Psoas muscle (tissue), 8 donors: ENCODE data around the gene CCDC169. TPM values are rescaled to one million over a fixed set of nuclear protein-coding genes. Genes with fewer than 3 reads are reported as not detected.
"Not testable (repeated sequence)": the region's sequence is repeated elsewhere in the genome, so short reads cannot be mapped to it uniquely, and the experiment has no call there.

ENCODE experiments used
- ATAC-seq, 4 donors: fragments of 200-7000 bp; cut with Tn5 transposase; one replicate each; pipeline ENCODE4 v1.9.1; 2020; ENCODE audit warnings: moderate library complexity in 3 of 4, mild to moderate bottlenecking in 2 of 4
- DNase-seq, 2 donors: peaks; one replicate each; pipeline ENCODE4 v3.0.0-alpha.2; 2020
- H3K27ac ChIP-seq: fragments of 200-600 bp; one replicate; pipeline ENCODE4 v1.8.0; 2022
- H3K27me3 ChIP-seq, 3 donors: fragments of 200-600 bp in 1 of 3; one replicate each; pipeline versions ENCODE4 v1.6.1 to v1.8.0; 2013 to 2022; ENCODE audit warnings: low read length in 2 of 3, mild to moderate bottlenecking in 2 of 3, moderate library complexity in 1 of 3; ENCODE audit not compliant: insufficient read depth in 3 of 3
- H3K36me3 ChIP-seq, 2 donors: fragments of 200-600 bp in 1 of 2; one replicate each; pipeline versions ENCODE4 v1.6.1 to v1.8.0; 2013 to 2022; ENCODE audit warnings: low read depth in 1 of 2, mild to moderate bottlenecking in 1 of 2, moderate library complexity in 1 of 2; ENCODE audit not compliant: insufficient read depth in 1 of 2
- H3K4me1 ChIP-seq: fragments of 200-600 bp; one replicate; pipeline ENCODE4 v1.8.0; 2022
- H3K4me3 ChIP-seq: fragments of 200-600 bp; one replicate; pipeline ENCODE4 v1.8.0; 2022; ENCODE audit warnings: mild to moderate bottlenecking
- H3K9me3 ChIP-seq: fragments of 200-600 bp; one replicate; pipeline ENCODE4 v1.8.0; 2022
- CTCF ChIP-seq: fragments of 200-600 bp; IDR thresholded peaks from one replicate; pipeline ENCODE4 v1.8.0; 2022; ENCODE audit warnings: antibody characterized with exemption
- WGBS, 3 donors: extraction: QIAGEN DNeasy Blood & Tissue Kit; methylation state at CpG; one replicate each; pipeline versions ENCODE4 v1.1.6 to v1.1.7; 2013; 5-methylcytosine and 5-hydroxymethylcytosine counted together
- intact Hi-C, 2 donors: fragments of 100-400 bp; cut with DNase I; formaldehyde crosslinking; loops; one replicate each; pipeline versions ENCODE4 v1.11.0 to v1.14.2; 2022
- polyA plus RNA-seq, 3 donors: library from polyadenylated mRNA; stranded (reverse); fragments of 200-250 nt; gene quantifications; one replicate each; pipeline ENCODE4 v1.2.3, GENCODE V29; 2013
- total RNA-seq, 4 donors: library from RNA; stranded (reverse); fragmentation: NEBNext Ultra II Directional in 2 of 4; extraction: Animal tissue kit (Norgen Biotek cat#: 25700) in 2 of 4; gene quantifications; one replicate each; pipeline versions ENCODE4 v1.2.1 to v1.2.4, GENCODE V29; 2021 to 2023
- donor health status: healthy with polysubstance abuse.
- donor health status: DM: no; HTN: no; CAD: no; lungs with moderate emphysema.
- donor health status: Bipolar disorder and iron deficiency.
- donor health status: healthy.
- donor health status: DM: yes; HTN: yes; CAD: no.
- donor health status: DM: no; HTN: no; CAD: no.
- donor health status: DM: no; HTN: no; CAD: no.
- donor health status: DM: yes; HTN: yes; CAD: no.

CCDC169 gene
- total and polyA plus RNA-seq, 7 donors, result 0.17 to 3.5 (median 0.49) TPM; not detected in 1

- ATAC-seq, result no peak
- H3K4me3 ChIP-seq, result no peak overlapping the region
- TF ChIP-seq CTCF, result no peak
- no peaks in the 10 kb centered on the region for H3K27me3 ChIP-seq
- H3K4me1 ChIP-seq, result no peaks in the 10 kb centered on the region
- no peak for DNase-seq
- intact Hi-C loops, result no loop called here
- no peak overlapping the region for H3K27ac ChIP-seq
- no peaks in the 10 kb centered on the region for H3K9me3 ChIP-seq
- WGBS, 3 donors, result 93 to 97% (median 94%) methylated on average over 3 of the region's 3 CpGs
- peaks cover 4 to 63% of the 10 kb centered on the region in 2 donors for H3K36me3 ChIP-seq
These were observed 25.8 kb upstream of the CCDC169 start for GRCh38 chr13:36323408-36323807.

GRCh38 chr13:36319793-36320192, 22.2 kb upstream of the CCDC169 start:
- intact Hi-C loops, H3K9me3 ChIP-seq, H3K27me3 ChIP-seq, H3K4me3 ChIP-seq, H3K4me1 ChIP-seq, H3K27ac ChIP-seq, ATAC-seq, DNase-seq: not testable (repeated sequence)
- H3K36me3 ChIP-seq, result peaks cover 2 to 34% of the 10 kb centered on the region in 2 donors
- 71 to 77% (median 72%) methylated on average over 6 of the region's 6 CpGs for WGBS, 3 donors

GRCh38 chr13:36313047-36313969, 15.7 kb upstream of the CCDC169 start:
- DNase-seq (no peak), ATAC-seq (no peak)
- Histone ChIP-seq H3K9me3 (no peaks in the 10 kb centered on the region), H3K27me3 (no peaks in the 10 kb centered on the region), H3K36me3 (peaks cover 4 to 73% of the 10 kb centered on the region in 2 donors), H3K4me1 (no peaks in the 10 kb centered on the region), H3K4me3 (no peak overlapping the region), H3K27ac (no peak overlapping the region)
- no peak for TF ChIP-seq CTCF
- 69 to 77% (median 77%) methylated on average over 3 of the region's 3 CpGs for WGBS, 3 donors
- intact Hi-C loops, result no loop called here

GRCh38 chr13:36310417-36311108, 12.9 kb upstream of the CCDC169 start:
- Histone ChIP-seq H3K4me1 (no peaks in the 10 kb centered on the region), H3K27ac (no peak overlapping the region), H3K36me3 (peaks cover 3 to 90% of the 10 kb centered on the region in 2 donors), H3K4me3 (no peak overlapping the region), H3K9me3 (no peaks in the 10 kb centered on the region), H3K27me3 (no peaks in the 10 kb centered on the region)
- no peak for DNase-seq
- ATAC-seq, result peak in 3 of 4 donors; percentile 30 to 79 (median 34)
- WGBS, 3 donors, result 90 to 93% (median 91%) methylated on average over 7 of the region's 7 CpGs
- intact Hi-C loops, result no loop called here
- TF ChIP-seq CTCF, result no peak

GRCh38 chr13:36302289-36302688, 4.7 kb upstream of the CCDC169 start:
- H3K9me3 ChIP-seq, result no peaks in the 10 kb centered on the region
- peaks cover 4% of the 10 kb centered on the region for H3K4me1 ChIP-seq
- WGBS, 3 donors, result 52 to 65% (median 56%) methylated on average over 3 of the region's 3 CpGs
- DNase-seq, result no peak
- no peak overlapping the region for H3K4me3 ChIP-seq
- peaks cover 0 to 37% of the 10 kb centered on the region in 2 donors for H3K36me3 ChIP-seq
- ATAC-seq, result no peak
- H3K27me3 ChIP-seq, result no peaks in the 10 kb centered on the region
- intact Hi-C loops, result no loop called here
- no peak overlapping the region for H3K27ac ChIP-seq
- no peak for TF ChIP-seq CTCF

GRCh38 chr13:36299469-36299868, 1.9 kb upstream of the CCDC169 start:
- ATAC-seq, H3K4me1 ChIP-seq, DNase-seq, H3K27ac ChIP-seq, H3K4me3 ChIP-seq, H3K27me3 ChIP-seq, H3K9me3 ChIP-seq, intact Hi-C loops: not testable (repeated sequence)
- WGBS, 3 donors, result 36 to 68% (median 44%) methylated on average over 3 of the region's 3 CpGs
- H3K36me3 ChIP-seq, result peaks cover 0 to 17% of the 10 kb centered on the region in 2 donors
